ENCODE measurements around the gene TRPV3. TPM values are rescaled to one million over a fixed set of nuclear protein-coding genes. Genes with fewer than 3 reads are reported as not detected.

The TRPV3 gene
- total and polyA plus RNA-seq, 2 donors from 2014 or later: 0.13 to 1.2 TPM

DNA sequence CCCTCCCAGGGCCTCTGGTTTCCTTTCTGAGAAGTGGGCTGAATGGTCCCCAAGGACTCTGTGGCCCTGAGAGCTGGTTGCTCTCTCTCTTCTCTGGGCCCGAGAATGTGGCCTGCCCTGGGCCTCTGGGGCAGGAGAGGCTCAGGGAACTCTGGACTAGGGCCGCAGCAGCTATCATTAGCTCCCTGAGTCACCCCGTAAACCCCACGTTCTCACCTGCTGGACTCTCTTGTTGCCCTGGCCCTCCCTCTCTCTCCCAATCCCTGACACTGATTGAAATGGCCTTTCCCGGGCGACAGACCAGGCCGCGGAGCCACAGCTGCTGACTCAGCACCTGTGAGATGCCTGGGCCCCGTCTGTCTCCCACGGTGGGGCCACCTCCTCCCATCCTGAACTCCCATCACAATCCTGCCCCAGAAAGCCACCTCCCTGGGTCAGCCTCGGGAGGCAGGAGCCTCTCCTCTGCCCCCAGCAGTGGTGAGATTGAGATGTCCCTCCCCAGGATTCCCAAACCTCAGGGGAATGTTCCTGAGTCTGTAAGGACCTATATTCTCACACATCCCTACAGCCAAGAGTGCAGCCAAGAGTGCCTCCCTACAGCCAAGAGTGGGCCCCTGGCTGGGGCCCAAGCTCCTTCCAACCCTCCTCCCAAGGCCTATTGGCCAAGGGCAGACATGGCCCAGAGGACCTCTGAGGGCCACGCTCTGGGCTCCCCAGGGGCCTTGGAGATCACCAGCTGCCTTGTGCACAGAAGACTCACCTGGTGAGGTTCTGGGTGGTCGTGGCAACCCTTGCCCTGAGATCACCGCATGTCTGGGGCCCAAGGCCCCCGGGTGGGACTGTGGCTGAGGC is 470 bp downstream of the TRPV3 start:
- DNase-seq: no peak
- no peak for FAIRE-seq
- H3K9ac ChIP-seq (ENCODE audit: low read length in 3 of 3): no peak overlapping the region

DNA sequence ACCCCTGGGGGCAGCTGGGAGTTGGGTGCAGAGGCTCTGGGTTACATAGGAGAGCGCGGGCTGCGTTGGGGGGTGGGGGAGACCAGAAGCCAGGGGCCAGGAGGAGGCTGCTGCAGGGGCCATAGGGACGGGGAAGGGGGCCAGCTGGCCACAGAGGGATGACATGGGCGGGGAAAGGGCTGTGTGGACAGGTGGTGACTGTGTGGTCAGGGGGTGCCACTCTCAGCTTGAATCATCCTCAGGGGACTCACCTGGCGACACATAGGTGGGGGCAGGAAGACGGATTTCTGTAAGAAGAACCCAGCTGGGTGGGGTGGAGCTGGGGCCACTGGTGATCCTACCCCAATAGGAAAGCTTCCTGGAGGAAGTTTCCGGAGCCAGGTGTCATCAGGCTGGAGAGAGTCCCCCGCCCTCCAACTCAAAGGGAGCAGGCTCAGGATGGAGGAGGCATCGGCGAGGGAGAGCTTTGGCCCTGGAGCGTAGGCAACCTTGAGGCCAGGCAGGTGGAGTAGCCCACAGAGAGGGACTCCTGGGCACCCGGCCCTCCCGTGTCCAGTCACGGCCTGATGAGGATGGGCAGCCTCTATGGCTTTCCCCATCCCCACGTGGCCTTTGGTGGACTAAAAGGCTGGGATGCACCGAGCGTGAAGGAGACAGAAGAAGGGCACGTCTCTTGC is 1.2 kb downstream of the TRPV3 start:
- Histone ChIP-seq H3K4me3 (ENCODE audit: low read length in 3 of 3) (no peak overlapping the region), H3K9ac (ENCODE audit: low read length in 3 of 3) (no peak overlapping the region), H3K36me3 (ENCODE audit: control insufficient read depth in 2 of 3, insufficient read depth in 3 of 3, low read length in 3 of 3) (no peaks in the 10 kb centered on the region), H3K4me1 (ENCODE audit: control insufficient read depth in 2 of 3, insufficient read depth in 2 of 3, low read depth in 1 of 3, low read length in 3 of 3) (no peaks in the 10 kb centered on the region), H3K27me3 (ENCODE audit: control insufficient read depth, insufficient read depth, low read length) (no peaks in the 10 kb centered on the region), H3K9me3 (ENCODE audit: control insufficient read depth in 2 of 3, insufficient read depth in 1 of 3, low read length in 3 of 3) (no peaks in the 10 kb centered on the region), H3K27ac (ENCODE audit: low read depth in 2 of 2, low read length in 2 of 2) (no peak overlapping the region)
- FAIRE-seq (no peak), DNase-seq (peak in 1 of 5 donors; percentile 51)
- intact Hi-C loops (cut with DNase I): no loop called here
- TF ChIP-seq, protein P1, sequence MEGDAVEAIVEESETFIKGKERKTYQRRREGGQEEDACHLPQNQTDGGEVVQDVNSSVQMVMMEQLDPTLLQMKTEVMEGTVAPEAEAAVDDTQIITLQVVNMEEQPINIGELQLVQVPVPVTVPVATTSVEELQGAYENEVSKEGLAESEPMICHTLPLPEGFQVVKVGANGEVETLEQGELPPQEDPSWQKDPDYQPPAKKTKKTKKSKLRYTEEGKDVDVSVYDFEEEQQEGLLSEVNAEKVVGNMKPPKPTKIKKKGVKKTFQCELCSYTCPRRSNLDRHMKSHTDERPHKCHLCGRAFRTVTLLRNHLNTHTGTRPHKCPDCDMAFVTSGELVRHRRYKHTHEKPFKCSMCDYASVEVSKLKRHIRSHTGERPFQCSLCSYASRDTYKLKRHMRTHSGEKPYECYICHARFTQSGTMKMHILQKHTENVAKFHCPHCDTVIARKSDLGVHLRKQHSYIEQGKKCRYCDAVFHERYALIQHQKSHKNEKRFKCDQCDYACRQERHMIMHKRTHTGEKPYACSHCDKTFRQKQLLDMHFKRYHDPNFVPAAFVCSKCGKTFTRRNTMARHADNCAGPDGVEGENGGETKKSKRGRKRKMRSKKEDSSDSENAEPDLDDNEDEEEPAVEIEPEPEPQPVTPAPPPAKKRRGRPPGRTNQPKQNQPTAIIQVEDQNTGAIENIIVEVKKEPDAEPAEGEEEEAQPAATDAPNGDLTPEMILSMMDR (IDR thresholded peaks at IDR 0.05; ENCODE audit: borderline replicate concordance, extremely low read depth, insufficient read depth): no peak

More for the DNA sequence above, 470 bp downstream of the TRPV3 start:
- H3K4me3 ChIP-seq (ENCODE audit: low read length in 3 of 3): no peak overlapping the region
- no peak overlapping the region for H3K27ac ChIP-seq (ENCODE audit: low read depth in 2 of 2, low read length in 2 of 2)
- H3K36me3 ChIP-seq (ENCODE audit: control insufficient read depth in 2 of 3, insufficient read depth in 3 of 3, low read length in 3 of 3): no peaks in the 10 kb centered on the region
- H3K4me1 ChIP-seq (ENCODE audit: control insufficient read depth in 2 of 3, insufficient read depth in 2 of 3, low read depth in 1 of 3, low read length in 3 of 3): no peaks in the 10 kb centered on the region
- no peaks in the 10 kb centered on the region for H3K27me3 ChIP-seq (ENCODE audit: control insufficient read depth, insufficient read depth, low read length)
- TF ChIP-seq, protein P1 (IDR thresholded peaks at IDR 0.05; ENCODE audit: borderline replicate concordance, extremely low read depth, insufficient read depth): no peak
- no peaks in the 10 kb centered on the region for H3K9me3 ChIP-seq (ENCODE audit: control insufficient read depth in 2 of 3, insufficient read depth in 1 of 3, low read length in 3 of 3)
- intact Hi-C loops (cut with DNase I): no loop called here

DNA sequence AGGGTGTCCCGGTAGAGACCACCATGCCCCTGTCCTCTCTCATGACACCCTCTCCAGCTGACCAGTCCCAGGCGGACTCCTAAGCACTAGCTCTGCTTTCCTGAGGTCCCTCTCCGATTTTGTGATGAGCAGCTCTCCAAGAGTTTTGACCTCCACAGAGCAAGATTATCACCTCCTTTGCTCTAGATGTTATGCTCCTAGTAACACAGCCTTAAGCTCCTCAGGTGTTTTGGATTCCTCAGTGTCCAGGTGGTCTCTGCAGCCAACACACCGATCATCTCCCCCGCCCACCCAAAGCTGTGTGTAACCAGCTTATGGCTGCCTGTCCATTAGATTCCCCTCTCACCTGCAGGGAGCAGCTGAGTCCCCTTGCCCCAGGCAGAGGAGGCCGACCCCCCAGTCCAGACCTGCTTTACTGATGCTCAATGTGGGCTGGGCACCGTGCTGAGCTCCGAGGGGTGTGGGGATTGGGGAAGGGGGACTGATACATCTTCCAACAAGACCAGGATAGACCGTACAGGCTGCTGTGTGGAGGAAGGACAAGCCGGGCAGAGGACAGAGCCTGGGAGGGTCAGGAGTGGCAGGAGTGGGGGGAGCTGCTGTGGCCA is 2.3 kb downstream of the TRPV3 start:
- Histone ChIP-seq H3K9ac (ENCODE audit: low read length in 3 of 3) (no peak overlapping the region), H3K27ac (ENCODE audit: low read depth in 2 of 2, low read length in 2 of 2) (no peak overlapping the region), H3K36me3 (ENCODE audit: control insufficient read depth in 2 of 3, insufficient read depth in 3 of 3, low read length in 3 of 3) (no peaks in the 10 kb centered on the region), H3K27me3 (ENCODE audit: control insufficient read depth, insufficient read depth, low read length) (no peaks in the 10 kb centered on the region), H3K4me1 (ENCODE audit: control insufficient read depth in 2 of 3, insufficient read depth in 2 of 3, low read depth in 1 of 3, low read length in 3 of 3) (no peaks in the 10 kb centered on the region), H3K9me3 (ENCODE audit: control insufficient read depth in 2 of 3, insufficient read depth in 1 of 3, low read length in 3 of 3) (no peaks in the 10 kb centered on the region), H3K4me3 (ENCODE audit: low read length in 3 of 3) (no peak overlapping the region)
- TF ChIP-seq, protein P1 (IDR thresholded peaks at IDR 0.05; ENCODE audit: borderline replicate concordance, extremely low read depth, insufficient read depth): no peak
- no peak for FAIRE-seq
- DNase-seq: peak in 1 of 5 donors; percentile 50
- intact Hi-C loops (cut with DNase I): no loop called here
